ENCODE data around the gene VWCE. TPM values are rescaled to one million over a fixed set of nuclear protein-coding genes. Genes with fewer than 3 reads are reported as not detected.
A peak's percentile ranks its signal among the peaks of the same experiment; 100 is the strongest.

Gene VWCE
- 1 to 10 TPM in 2 of 3 donors, under 1 TPM in 1; 0.88 to 3.2 (median 2.6) TPM for total RNA-seq

DNA sequence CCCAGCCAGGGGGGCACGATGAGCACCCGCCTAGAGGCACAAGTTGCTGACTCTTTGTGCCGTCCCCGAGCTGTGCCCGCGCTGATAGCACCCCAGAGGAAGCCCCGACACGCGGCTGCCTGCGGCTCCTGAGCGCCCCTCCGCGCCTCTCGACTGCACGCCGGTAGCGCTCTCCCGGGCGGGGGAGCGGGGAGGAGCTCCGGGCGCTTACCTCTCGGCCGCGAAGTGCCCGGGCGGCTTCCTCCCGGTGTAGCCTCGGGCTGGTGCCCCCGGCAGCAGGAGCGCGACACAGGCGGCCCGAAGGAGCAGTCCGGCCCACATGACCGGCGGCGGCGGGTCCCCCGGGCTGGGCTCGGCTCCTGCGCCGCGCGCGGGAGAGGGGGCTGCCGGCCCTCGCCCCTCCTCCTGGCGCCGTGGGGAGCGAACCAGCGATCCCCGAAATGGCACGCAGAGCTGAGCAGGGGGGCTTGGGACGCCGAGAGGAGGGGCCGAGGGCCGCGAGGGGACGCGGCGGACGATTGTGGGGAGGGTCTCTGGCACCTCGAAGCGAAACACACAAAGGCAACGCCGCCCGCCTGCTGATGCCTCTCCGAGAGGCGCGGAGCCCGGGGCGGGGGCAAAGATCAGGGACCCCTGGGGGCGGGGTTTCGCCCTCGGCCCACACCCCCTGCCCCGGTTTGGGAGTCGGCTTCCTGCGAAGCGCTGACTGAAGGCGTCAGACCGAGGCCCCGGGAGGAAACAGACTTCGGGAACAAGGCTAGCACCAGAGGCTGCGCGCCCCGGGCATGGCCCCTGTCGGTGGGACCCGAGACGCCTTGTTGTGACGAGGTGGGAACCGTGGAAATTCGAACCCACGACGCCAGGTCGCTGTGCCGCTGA, at the start of gene VWCE:
Gene VWCE, minus strand, starts transcription at position 600 of the 879 bp plus-strand sequence. Its CDS starts 279 bp downstream, at position 321.
- TF ChIP-seq, protein P1, sequence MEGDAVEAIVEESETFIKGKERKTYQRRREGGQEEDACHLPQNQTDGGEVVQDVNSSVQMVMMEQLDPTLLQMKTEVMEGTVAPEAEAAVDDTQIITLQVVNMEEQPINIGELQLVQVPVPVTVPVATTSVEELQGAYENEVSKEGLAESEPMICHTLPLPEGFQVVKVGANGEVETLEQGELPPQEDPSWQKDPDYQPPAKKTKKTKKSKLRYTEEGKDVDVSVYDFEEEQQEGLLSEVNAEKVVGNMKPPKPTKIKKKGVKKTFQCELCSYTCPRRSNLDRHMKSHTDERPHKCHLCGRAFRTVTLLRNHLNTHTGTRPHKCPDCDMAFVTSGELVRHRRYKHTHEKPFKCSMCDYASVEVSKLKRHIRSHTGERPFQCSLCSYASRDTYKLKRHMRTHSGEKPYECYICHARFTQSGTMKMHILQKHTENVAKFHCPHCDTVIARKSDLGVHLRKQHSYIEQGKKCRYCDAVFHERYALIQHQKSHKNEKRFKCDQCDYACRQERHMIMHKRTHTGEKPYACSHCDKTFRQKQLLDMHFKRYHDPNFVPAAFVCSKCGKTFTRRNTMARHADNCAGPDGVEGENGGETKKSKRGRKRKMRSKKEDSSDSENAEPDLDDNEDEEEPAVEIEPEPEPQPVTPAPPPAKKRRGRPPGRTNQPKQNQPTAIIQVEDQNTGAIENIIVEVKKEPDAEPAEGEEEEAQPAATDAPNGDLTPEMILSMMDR (IDR thresholded peaks at IDR 0.05), result no peak
- no peak for TF ChIP-seq POLR2A (IDR thresholded peaks at IDR 0.05)
- no peak for TF ChIP-seq POLR2AphosphoS5 (IDR thresholded peaks at IDR 0.05)
- intact Hi-C loops (cut with DNase I; ENCODE audit: low total_unique reads), result no loop called here
- peak within 1 kb of the TSS; percentile 54 to 72 (median 64) for H3K4me3 ChIP-seq
- no peaks in the 10 kb centered on the region for H3K9me3 ChIP-seq
- no peaks in the 10 kb centered on the region for H3K36me3 ChIP-seq
- H3K27me3 ChIP-seq, result peaks cover 0 to 10% of the 10 kb centered on the region in 2 donors
- peak within 1 kb of the TSS; percentile 52 to 80 for H3K27ac ChIP-seq
- DNase-seq (ENCODE audit: low spot score in 2 of 2), result no peak
- peaks cover 9 to 10% of the 10 kb centered on the region in 2 donors for H3K4me1 ChIP-seq

GRCh38 chr11:61343792-61344745, 49.0 kb upstream of the VWCE start:
- no peaks in the 10 kb centered on the region for H3K27me3 ChIP-seq
- no peaks in the 10 kb centered on the region for H3K9me3 ChIP-seq
- intact Hi-C loops (cut with DNase I; ENCODE audit: low total_unique reads), result no loop called here
- H3K27ac ChIP-seq, result peak overlapping the region in 1 of 2 donors; percentile 87
- no peaks in the 10 kb centered on the region for H3K36me3 ChIP-seq
- DNase-seq (ENCODE audit: low spot score in 2 of 2), result no peak
- no peak overlapping the region for H3K4me3 ChIP-seq
- peaks cover 0 to 6% of the 10 kb centered on the region in 2 donors for H3K4me1 ChIP-seq
- TF ChIP-seq, protein P1 (IDR thresholded peaks at IDR 0.05), result no peak
- TF ChIP-seq POLR2A (IDR thresholded peaks at IDR 0.05) (no peak), POLR2AphosphoS5 (IDR thresholded peaks at IDR 0.05) (no peak)

DNA sequence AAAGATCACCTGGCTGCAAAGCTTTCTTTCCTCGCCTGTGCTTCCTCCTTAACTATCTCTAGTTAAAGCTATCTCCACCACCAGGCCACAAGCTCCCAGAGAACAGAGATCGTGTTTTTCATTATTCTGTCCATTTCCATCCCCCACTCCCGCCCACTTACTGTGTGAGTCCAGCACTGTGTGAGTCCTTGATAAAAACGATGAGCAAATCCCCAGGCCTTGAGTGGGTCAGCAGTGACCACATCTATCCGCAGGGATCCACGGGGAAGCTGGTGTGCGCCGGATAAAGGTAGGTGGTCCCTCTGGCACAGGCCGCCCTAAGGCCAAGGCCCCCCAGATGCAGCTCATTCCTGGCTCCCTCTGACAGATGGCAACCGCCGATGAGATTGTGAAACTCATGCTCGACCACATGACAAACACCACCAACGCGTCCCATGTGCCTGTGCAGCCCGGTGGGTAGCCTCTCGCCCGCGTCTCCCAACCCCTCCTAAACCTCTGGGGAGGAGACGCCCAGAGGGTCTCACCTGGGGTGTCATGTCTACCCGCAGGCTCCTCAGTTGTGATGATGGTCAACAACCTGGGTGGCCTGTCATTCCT, 47.2 kb upstream of the VWCE start:
- intact Hi-C loops (cut with DNase I; ENCODE audit: low total_unique reads), result no loop called here
- Histone ChIP-seq H3K4me3 (peak overlapping the region in 1 of 3 donors; percentile 6), H3K27me3 (no peaks in the 10 kb centered on the region), H3K36me3 (no peaks in the 10 kb centered on the region), H3K27ac (peak overlapping the region in 1 of 2 donors; percentile 87), H3K9me3 (no peaks in the 10 kb centered on the region), H3K4me1 (peaks cover 0 to 6% of the 10 kb centered on the region in 2 donors)
- DNase-seq (ENCODE audit: low spot score in 2 of 2), result no peak
- TF ChIP-seq, protein P1 (IDR thresholded peaks at IDR 0.05), result no peak
- no peak for TF ChIP-seq POLR2A (IDR thresholded peaks at IDR 0.05)
- no peak for TF ChIP-seq POLR2AphosphoS5 (IDR thresholded peaks at IDR 0.05)

- H3K36me3 ChIP-seq, result no peaks in the 10 kb centered on the region
- peak overlapping the region in 1 of 2 donors; percentile 87 for H3K27ac ChIP-seq
- intact Hi-C loops (cut with DNase I; ENCODE audit: low total_unique reads), result no loop called here
- TF ChIP-seq POLR2A (IDR thresholded peaks at IDR 0.05) (no peak), POLR2AphosphoS5 (IDR thresholded peaks at IDR 0.05) (no peak)
- TF ChIP-seq, protein P1 (IDR thresholded peaks at IDR 0.05), result no peak
- H3K9me3 ChIP-seq, result no peaks in the 10 kb centered on the region
- DNase-seq (ENCODE audit: low spot score in 2 of 2), result no peak
- peaks cover 0 to 6% of the 10 kb centered on the region in 2 donors for H3K4me1 ChIP-seq
- peak overlapping the region in 1 of 3 donors; percentile 6 for H3K4me3 ChIP-seq
- no peaks in the 10 kb centered on the region for H3K27me3 ChIP-seq
Measured at GRCh38 chr11:61341706-61342105, 46.6 kb upstream of the VWCE start.
